Liver (tissue), 9 donors: Measurements from ENCODE around the gene TMEM135. TPM values are rescaled to one million over a fixed set of nuclear protein-coding genes. Genes with fewer than 3 reads are reported as not detected.

Experiments
- DNase-seq: peaks from one replicate; pipeline ENCODE4 v3.0.0-alpha.2; 2017; ENCODE audit warnings: low spot score
- H3K27ac ChIP-seq, 2 donors: one replicate each; pipeline ENCODE4 v1.7.0; 2013; ENCODE audit warnings: inconsistent platforms in 2 of 2, low read length in 2 of 2, control low read depth in 1 of 2, low read depth in 1 of 2, mild to moderate bottlenecking in 1 of 2
- H3K27me3 ChIP-seq, 4 donors: one replicate each; pipeline versions ENCODE4 v1.6.1 to v1.7.0; 2013; ENCODE audit warnings: low read length in 3 of 4, inconsistent platforms in 1 of 4, mild to moderate bottlenecking in 1 of 4, moderate library complexity in 1 of 4; ENCODE audit not compliant: control insufficient read depth in 4 of 4, insufficient read depth in 4 of 4
- H3K36me3 ChIP-seq, 4 donors: one replicate each; pipeline versions ENCODE4 v1.6.1 to v1.7.0; 2013; ENCODE audit warnings: low read length in 3 of 4, mild to moderate bottlenecking in 3 of 4, low read depth in 1 of 4, moderate library complexity in 1 of 4; ENCODE audit not compliant: control insufficient read depth in 4 of 4, insufficient read depth in 3 of 4
- H3K4me1 ChIP-seq, 4 donors: one replicate each; pipeline versions ENCODE4 v1.6.1 to v1.7.0; 2013; ENCODE audit warnings: low read length in 3 of 4, mild to moderate bottlenecking in 3 of 4, moderate library complexity in 1 of 4; ENCODE audit not compliant: control insufficient read depth in 4 of 4, insufficient read depth in 4 of 4
- H3K4me3 ChIP-seq, 3 donors: one replicate each; pipeline versions ENCODE4 v1.6.1 to v1.7.0; 2013; ENCODE audit warnings: low read length in 3 of 3, control low read depth in 1 of 3, low read depth in 1 of 3, mild to moderate bottlenecking in 1 of 3
- H3K9ac ChIP-seq, 2 donors: one replicate each; pipeline ENCODE4 v1.7.0; 2013; ENCODE audit warnings: low read length in 2 of 2, mild to moderate bottlenecking in 2 of 2, moderate library complexity in 2 of 2, control low read depth in 1 of 2, low read depth in 1 of 2
- H3K9me3 ChIP-seq, 4 donors: one replicate each; pipeline versions ENCODE4 v1.6.1 to v1.7.0; 2013; ENCODE audit warnings: low read length in 3 of 4; ENCODE audit not compliant: control insufficient read depth in 4 of 4
- ATF3 ChIP-seq: IDR thresholded peaks from 2 replicates; pipeline ENCODE4 v1.6.1; 2016; ENCODE audit warnings: antibody characterized with exemption
- CTCF ChIP-seq: fragments of 150-350 bp; IDR thresholded peaks from 2 replicates; pipeline ENCODE4 v1.5.1; 2017; ENCODE audit warnings: improper control_type of control experiment, low read depth, low read length; ENCODE audit not compliant: missing input control
- EGR1 ChIP-seq, 2 donors: IDR thresholded peaks; 2 replicates each; pipeline ENCODE4 v1.6.1; 2016 to 2018; ENCODE audit warnings: antibody characterized with exemption in 2 of 2, low read depth in 2 of 2
- FOXA1 ChIP-seq: IDR thresholded peaks from 2 replicates; pipeline ENCODE4 v1.6.1; 2016; ENCODE audit warnings: antibody characterized with exemption
- FOXA2 ChIP-seq: IDR thresholded peaks from 2 replicates; pipeline ENCODE4 v1.6.1; 2016; ENCODE audit warnings: antibody characterized with exemption
- GABPA ChIP-seq, 2 donors: IDR thresholded peaks in 1 of 2; conservative IDR thresholded peaks in 1 of 2; 2 replicates each; pipeline ENCODE4 v1.6.1; 2016; ENCODE audit warnings: antibody characterized with exemption in 2 of 2, mild to moderate bottlenecking in 1 of 2, moderate library complexity in 1 of 2
- HNF4A ChIP-seq, 2 donors: conservative IDR thresholded peaks; 2 replicates each; pipeline ENCODE4 v1.6.1; 2016; ENCODE audit warnings: antibody characterized with exemption in 2 of 2, mild to moderate bottlenecking in 2 of 2
- HNF4G ChIP-seq: IDR thresholded peaks from 2 replicates; pipeline ENCODE4 v1.6.1; 2016; ENCODE audit warnings: antibody characterized with exemption
- JUND ChIP-seq, 2 donors: IDR thresholded peaks; 2 replicates each; pipeline ENCODE4 v1.6.1; 2016; ENCODE audit warnings: antibody characterized with exemption in 2 of 2
- MAX ChIP-seq: IDR thresholded peaks from 2 replicates; pipeline ENCODE4 v1.6.1; 2016; ENCODE audit warnings: antibody characterized with exemption
- NR2F2 ChIP-seq: IDR thresholded peaks from 2 replicates; pipeline ENCODE4 v1.6.1; 2016; ENCODE audit warnings: antibody characterized with exemption
- RAD21 ChIP-seq, 2 donors: IDR thresholded peaks; 2 replicates each; pipeline ENCODE4 v1.6.1; 2016; ENCODE audit warnings: antibody characterized with exemption in 2 of 2, mild to moderate bottlenecking in 2 of 2
- REST ChIP-seq: IDR thresholded peaks from 2 replicates; pipeline ENCODE4 v1.6.1; 2016; ENCODE audit warnings: antibody characterized with exemption, mild to moderate bottlenecking
- RXRA ChIP-seq, 2 donors: IDR thresholded peaks; 2 replicates each; pipeline ENCODE4 v1.6.1; 2017 to 2018; ENCODE audit warnings: antibody characterized with exemption in 2 of 2, mild to moderate bottlenecking in 1 of 2
- SP1 ChIP-seq: IDR thresholded peaks from 2 replicates; pipeline ENCODE4 v1.6.1; 2018; ENCODE audit warnings: antibody characterized with exemption, mild to moderate bottlenecking
- TAF1 ChIP-seq: conservative IDR thresholded peaks from 2 replicates; pipeline ENCODE4 v1.6.1; 2016; ENCODE audit warnings: antibody characterized with exemption, mild to moderate bottlenecking
- YY1 ChIP-seq: IDR thresholded peaks from 2 replicates; pipeline ENCODE4 v1.6.1; 2016; ENCODE audit warnings: antibody characterized with exemption, mild to moderate bottlenecking
- ZBTB33 ChIP-seq: IDR thresholded peaks from 2 replicates; pipeline ENCODE4 v1.6.1; 2016; ENCODE audit warnings: antibody characterized with exemption
- WGBS: extraction: QIAGEN DNeasy Blood & Tissue Kit; methylation state at CpG from one replicate; pipeline ENCODE4 v1.1.7; 2013; 5-methylcytosine and 5-hydroxymethylcytosine counted together
- polyA plus RNA-seq, 2 donors: library from polyadenylated mRNA; stranded (reverse) in 1 of 2; unstranded in 1 of 2; fragments of 200-250 nt in 1 of 2; fragments of >200 nt in 1 of 2; fragmentation: Nextera tagmentation in 1 of 2; extraction: Ambion mirVana in 1 of 2; gene quantifications; one replicate each; pipeline versions ENCODE4 v1.2.1 to v1.2.3, GENCODE V29; 2013 to 2015
- total RNA-seq, 2 donors: library from RNA; depleted of rRNA; stranded (reverse); fragments of >200 nt; gene quantifications; one replicate each; pipeline ENCODE4 v1.2.3, GENCODE V29; 2014
- donor health status: healthy.
- donor health status: healthy.
- donor health status: healthy.
- donor health status: healthy.
- donor health status: healthy.

TMEM135 gene
- total and polyA plus RNA-seq, 4 donors = 10.0 to 38.9 (median 23.5) TPM

- TF ChIP-seq RXRA (IDR thresholded peaks at IDR 0.05) = no peak
- no peak for TF ChIP-seq SP1
- no peak for TF ChIP-seq HNF4G
- no peak for TF ChIP-seq YY1
These were observed 138.3 kb downstream of the TMEM135 start (continued) for GRCh38 chr11:87176044-87176443.

- TF ChIP-seq FOXA1 (no peak), MAX (no peak), ZBTB33 (no peak), JUND (IDR thresholded peaks at IDR 0.05) (no peak), TAF1 (no peak), YY1 (no peak), FOXA2 (no peak), EGR1 (IDR thresholded peaks at IDR 0.05; ENCODE audit: low read depth in 2 of 2) (no peak), NR2F2 (no peak), RXRA (IDR thresholded peaks at IDR 0.05) (no peak), CTCF (no peak), HNF4A (conservative IDR thresholded peaks at IDR 0.05) (no peak), HNF4G (no peak), RAD21 (IDR thresholded peaks at IDR 0.05) (no peak), GABPA (IDR thresholded peaks at IDR 0.05 in 1 of 2, conservative IDR thresholded peaks at IDR 0.05 in 1 of 2) (no peak), ATF3 (no peak), REST (no peak), SP1 (no peak)
- DNase-seq = no peak
- no peak overlapping the region for H3K4me3 ChIP-seq
- no peaks in the 10 kb centered on the region for H3K4me1 ChIP-seq
- no peaks in the 10 kb centered on the region for H3K27me3 ChIP-seq
- H3K9me3 ChIP-seq = no peaks in the 10 kb centered on the region
- H3K36me3 ChIP-seq = no peaks in the 10 kb centered on the region
- WGBS = 95% methylated on average over 1 of the region's 1 CpG
- no peak overlapping the region for H3K9ac ChIP-seq
- H3K27ac ChIP-seq = no peak overlapping the region
These were observed 141.9 kb downstream of the TMEM135 start for GRCh38 chr11:87179621-87180020.
